GM21825 (cell line): Measurements from ENCODE around the gene FAAP100.

Source experiments
- ATAC-seq: cut with Tn5 transposase; IDR thresholded peaks from one replicate; pipeline ENCODE4 v1.9.1; 2021; ENCODE audit warnings: mild to moderate bottlenecking, moderate library complexity; ENCODE audit not compliant: unreplicated experiment

The FAAP100 gene

GRCh38 chr17:81577278-81578000 lies 25.3 kb upstream of the FAAP100 start:
- no peak for ATAC-seq

DNA sequence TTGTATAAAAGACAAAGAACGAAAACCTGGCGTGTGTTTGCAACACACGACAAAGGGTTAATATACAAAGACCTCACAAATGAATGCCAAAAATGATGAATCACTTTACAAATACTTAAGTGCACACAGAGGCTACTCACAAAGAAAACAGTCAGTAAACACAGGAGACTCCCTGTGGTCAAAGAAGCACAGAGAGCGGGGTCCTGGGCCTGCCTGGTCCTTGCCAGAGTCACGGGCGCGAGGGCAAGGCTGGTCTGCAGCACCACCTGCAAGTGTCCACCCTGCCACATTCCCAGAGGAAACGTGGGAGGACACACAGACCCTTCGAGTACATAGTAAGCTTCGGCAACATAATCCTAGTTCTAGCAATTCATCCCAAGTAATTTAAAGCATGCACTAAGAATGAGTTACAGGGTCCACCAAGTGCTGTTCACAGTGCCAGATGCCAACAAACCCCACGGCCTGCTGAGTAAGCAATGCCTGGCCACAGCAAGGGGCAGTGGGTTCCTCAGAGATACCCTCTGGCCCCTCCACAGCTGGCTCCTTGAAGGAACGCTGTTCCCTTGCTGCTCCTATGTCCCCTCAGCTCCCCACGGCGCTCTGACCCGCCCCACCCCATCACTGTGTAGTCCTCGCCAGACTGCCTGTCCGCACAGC lies 24.6 kb upstream of the FAAP100 start:
- no peak for ATAC-seq

DNA sequence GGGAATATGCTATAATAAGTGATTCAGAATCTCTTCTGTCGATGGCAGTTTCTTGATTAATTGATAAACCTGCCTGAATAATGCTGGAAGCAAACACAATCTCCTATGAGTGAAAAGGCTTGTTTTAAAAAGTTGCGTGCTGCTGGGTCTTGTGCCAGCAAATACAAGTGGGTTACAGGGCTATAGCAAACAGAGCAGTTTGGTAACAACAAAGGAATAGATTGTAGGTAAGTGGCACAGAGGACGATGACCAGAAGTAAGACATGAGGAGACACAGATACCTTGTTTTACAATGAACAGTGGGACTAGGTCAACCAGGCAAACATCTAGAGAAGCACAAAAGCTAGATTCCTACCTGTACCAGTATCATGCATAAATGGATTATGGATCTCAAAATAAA lies 23.7 kb upstream of the FAAP100 start:
- no peak for ATAC-seq

GRCh38 chr17:81574643-81574956 lies 22.4 kb upstream of the FAAP100 start:
- no peak for ATAC-seq

- ATAC-seq: no peak
Observed at GRCh38 chr17:81573794-81574642, 21.9 kb upstream of the FAAP100 start.

DNA sequence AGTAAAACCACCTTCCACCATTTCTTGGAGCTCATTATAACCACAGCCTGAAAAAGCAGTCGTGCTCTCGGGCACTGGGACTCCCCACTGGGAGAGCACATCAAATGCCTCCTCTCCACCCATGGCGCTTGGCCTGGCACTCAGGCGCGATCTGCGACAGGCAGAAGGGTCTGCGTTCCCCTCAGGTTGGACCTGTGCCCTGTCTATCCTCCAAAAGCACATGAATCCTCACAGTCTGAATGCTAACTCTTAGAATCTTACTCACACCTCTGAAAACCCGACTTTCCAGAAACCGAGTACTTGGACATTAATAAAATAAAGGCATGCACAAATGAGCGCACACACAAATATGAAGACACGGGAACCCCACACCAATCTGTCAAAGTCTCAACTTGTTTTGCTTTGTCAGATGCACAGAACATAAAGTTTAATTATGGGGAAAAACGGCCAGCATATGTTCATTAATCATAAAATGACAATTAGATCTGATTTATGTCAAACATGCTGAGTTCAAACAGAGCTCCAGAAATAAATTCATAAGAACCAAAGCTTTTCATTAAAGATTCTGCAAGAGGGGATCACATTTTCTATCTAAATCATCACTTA lies 20.5 kb upstream of the FAAP100 start:
- no peak for ATAC-seq

GRCh38 chr17:81570964-81571363 lies 18.8 kb upstream of the FAAP100 start:
- no peak for ATAC-seq

- no peak for ATAC-seq
Observed at GRCh38 chr17:81569986-81570514, 17.9 kb upstream of the FAAP100 start.

GRCh38 chr17:81568416-81568815 lies 16.3 kb upstream of the FAAP100 start:
- no peak for ATAC-seq

DNA sequence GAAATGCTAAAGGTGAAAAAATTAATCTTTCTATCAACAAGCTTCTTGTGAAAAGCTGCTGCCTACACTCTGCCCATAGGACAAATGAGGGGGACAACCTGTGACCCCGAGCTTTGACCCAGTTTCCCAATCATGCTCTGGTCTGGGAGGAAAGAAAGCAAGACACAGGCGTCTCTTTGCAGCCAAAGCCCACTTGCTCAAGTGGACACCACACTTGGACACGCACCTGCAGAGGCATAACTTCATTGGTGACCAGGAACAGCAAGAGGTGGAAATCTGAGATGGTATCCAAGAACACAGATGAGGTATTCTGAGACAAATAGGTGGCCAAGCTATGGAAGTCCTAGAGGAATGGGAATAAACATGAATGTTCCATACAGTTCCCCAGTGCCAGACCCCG lies 15.0 kb upstream of the FAAP100 start:
- ATAC-seq: no peak

- ATAC-seq: no peak
Observed at GRCh38 chr17:81566461-81567126, 14.4 kb upstream of the FAAP100 start.

- ATAC-seq: no peak
Observed at GRCh38 chr17:81565231-81565630, 13.1 kb upstream of the FAAP100 start.

DNA sequence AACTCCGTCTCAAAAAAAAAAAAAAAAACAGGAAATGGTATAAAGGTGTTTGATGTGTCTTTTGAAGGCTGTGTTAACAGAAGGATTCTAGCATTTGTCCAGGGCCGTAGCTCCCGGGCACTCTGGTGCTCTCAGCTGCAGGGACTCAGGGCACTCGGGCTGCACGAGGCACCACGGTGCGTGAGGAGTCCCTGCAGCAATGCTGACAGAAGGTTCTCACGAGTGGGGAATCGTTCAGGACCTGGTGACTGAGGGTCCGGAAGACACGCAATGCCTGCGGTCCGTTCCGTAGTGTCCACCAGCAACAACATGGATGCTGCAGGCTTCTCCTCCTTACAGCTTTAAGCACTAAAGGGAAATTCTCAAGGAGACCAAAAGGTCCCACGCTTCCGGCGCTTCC lies 12.6 kb upstream of the FAAP100 start:
- ATAC-seq: no peak

DNA sequence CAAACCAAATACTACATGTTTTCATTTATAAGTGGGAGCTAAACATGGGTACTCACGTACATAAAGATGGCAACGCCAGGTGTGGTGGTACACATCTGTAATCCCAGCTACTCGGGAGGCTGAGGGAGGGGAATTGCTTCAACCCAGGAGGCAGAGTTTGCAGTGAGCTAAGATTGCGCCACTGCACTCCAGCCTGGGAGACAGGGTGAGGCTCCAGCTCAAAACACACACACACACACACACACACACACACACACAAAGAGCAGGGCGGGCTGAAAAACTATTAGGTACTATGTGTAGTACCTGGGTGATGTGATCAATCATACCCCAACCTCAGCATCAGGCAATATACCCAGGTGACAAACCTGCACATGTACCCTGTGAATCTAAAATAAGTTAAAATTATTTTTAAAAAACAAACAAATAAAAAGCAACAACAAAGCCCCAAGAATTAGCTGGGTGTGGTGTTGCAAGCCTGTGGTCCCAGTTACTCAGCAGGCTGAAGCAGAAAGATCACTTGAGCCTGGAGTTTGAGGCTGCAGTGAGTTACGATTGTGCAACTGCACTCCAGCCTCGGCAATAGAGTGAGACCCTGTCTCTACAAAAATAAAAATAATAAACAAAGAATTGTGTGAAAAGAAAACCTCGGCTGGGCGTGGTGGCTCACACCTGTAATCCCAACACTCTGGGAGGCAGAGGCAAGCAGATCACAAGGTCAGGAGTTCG lies 11.9 kb upstream of the FAAP100 start:
- no peak for ATAC-seq

DNA sequence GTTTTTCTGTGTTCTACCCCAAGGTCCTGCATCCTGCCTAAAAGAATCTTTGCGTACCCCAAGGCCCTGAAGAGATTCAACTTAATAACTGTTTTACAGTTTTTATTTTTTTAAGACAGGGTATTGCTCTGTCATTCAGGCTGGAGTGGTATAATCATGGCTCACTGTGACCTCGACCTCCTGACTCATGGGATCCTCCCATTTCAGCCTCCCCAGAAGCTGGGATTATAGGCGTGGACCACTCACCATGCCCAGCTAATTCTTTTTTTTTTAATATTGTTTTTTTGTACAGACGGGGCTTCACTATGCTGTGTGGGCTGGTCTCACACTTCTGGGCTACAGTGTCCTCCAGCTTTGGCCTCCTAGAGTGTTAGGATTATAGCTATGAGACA lies 9.3 kb upstream of the FAAP100 start:
- ATAC-seq: no peak

GRCh38 chr17:81558941-81559806 lies 7.0 kb upstream of the FAAP100 start:
- ATAC-seq: no peak

- no peak for ATAC-seq
Observed at GRCh38 chr17:81558115-81558468, 5.9 kb upstream of the FAAP100 start.

DNA sequence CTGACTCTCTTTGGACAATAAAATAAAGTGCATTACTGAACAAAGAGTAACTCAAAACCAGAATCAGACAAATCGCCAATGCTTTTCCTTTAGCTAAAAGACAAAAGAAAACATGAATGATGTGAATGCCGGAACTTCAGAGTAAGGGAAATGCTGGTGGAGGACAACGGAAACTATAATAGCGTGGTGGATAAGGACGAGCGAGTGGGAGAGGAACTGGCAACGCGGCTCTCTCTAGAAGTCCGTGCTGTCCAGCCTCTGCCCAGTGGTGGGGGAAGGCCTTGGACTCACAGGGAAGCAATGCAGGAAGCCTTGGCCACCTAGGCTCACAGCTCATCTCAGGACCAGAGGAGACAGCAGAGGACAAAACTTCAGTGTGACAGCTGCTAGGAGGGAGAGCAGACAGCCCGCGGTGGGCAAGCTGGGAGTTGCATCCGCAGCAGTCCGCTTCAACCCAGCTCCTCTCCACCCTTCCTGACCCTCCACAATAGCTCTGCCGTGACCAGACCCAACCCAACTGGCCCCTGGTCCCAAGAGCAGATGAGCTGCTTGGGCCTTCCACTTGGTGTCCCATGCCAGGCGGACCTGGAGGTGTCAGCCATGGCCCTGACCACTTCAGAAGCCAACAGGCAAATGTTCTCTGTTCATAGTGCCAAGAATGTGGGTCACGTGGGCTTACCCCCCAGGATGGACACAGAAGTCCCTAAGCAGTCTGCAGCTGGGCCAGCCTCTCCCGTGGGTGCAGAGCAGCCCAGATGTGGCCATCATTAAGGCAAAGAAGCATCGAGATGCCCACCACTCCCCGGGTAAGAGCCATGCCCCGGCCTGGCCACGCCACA lies 5.3 kb upstream of the FAAP100 start:
- ATAC-seq: no peak
